A549 (cell line): ENCODE data around the gene RBL1. TPM values are rescaled to one million over a fixed set of nuclear protein-coding genes. Genes with fewer than 3 reads are reported as not detected.

Experiments used
- ATAC-seq, 2 experiments: fragments of 200-7000 bp in 1 of 2; fragments of >200 bp in 1 of 2; cut with Nextera tagmentation in 1 of 2; cut with Tn5 transposase in 1 of 2; 3 replicates each; pipeline versions ENCODE4 v1.8.0 to v1.9.1; 2018 to 2020; ENCODE audit warnings: mild to moderate bottlenecking in 1 of 2, moderate library complexity in 1 of 2
- CTCF ChIA-PET: fragments of 300-600 bp; sonication (Branson Sonifier 250); formaldehyde crosslinking; extraction: SDS; loops from one replicate; lab custom pipeline; 2021; ENCODE audit warnings: antibody characterized with exemption, inconsistent platforms; lab: Yijun Ruan, JAX
- POLR2A ChIA-PET: fragments of 350-600 bp; formaldehyde crosslinking; extraction: SDS; loops from one replicate; lab custom pipeline; 2021; ENCODE audit warnings: antibody characterized with exemption, inconsistent platforms; lab: Yijun Ruan, JAX
- DNase-seq, 2 experiments: peaks; one replicate each; pipeline versions ENCODE4 v3.0.0 to v3.0.0-alpha.2; 2011 to 2016; ENCODE audit warnings: low read depth in 1 of 2, low spot score in 1 of 2
- FAIRE-seq: peaks from 2 replicates; lab custom pipeline; 2011; peaks lifted over from hg19 to GRCh38; lab: Jason Lieb, UNC
- H3K27ac ChIP-seq, 2 experiments: fragments of >200 bp; sonication (Bioruptor Twin); formaldehyde crosslinking; 3 replicates each; pipeline ENCODE4 v1.5.1; 2016 to 2017
- H3K4me1 ChIP-seq: fragments of >200 bp; sonication (Bioruptor Twin); formaldehyde crosslinking; 3 replicates; pipeline ENCODE4 v1.6.1; 2016
- H3K4me2 ChIP-seq: fragments of >200 bp; sonication (Bioruptor Twin); formaldehyde crosslinking; 3 replicates; pipeline ENCODE4 v1.6.1; 2016
- H3K4me3 ChIP-seq: fragments of >200 bp; sonication (Bioruptor Twin); formaldehyde crosslinking; 3 replicates; pipeline ENCODE4 v1.5.1; 2016
- H3K9me3 ChIP-seq: fragments of >200 bp; sonication (Bioruptor Twin); formaldehyde crosslinking; 3 replicates; pipeline ENCODE4 v1.6.1; 2016
- CBX2 ChIP-seq: fragments of 200-600 bp; sonication (generic); IDR thresholded peaks from 2 replicates; pipeline ENCODE4 v1.6.1; 2016; ENCODE audit warnings: low read depth, mild to moderate bottlenecking, borderline replicate concordance
- CBX8 ChIP-seq: fragments of 200-600 bp; sonication (generic); IDR thresholded peaks from 2 replicates; pipeline ENCODE4 v1.6.1; 2016
- EHF ChIP-seq: fragments of 250-450 bp; sonication (Bioruptor Pico); IDR thresholded peaks from 2 replicates; pipeline ENCODE4 v1.5.0; 2020; ENCODE audit warnings: mild to moderate bottlenecking
- EP300 ChIP-seq, 2 experiments: fragments of >200 bp; sonication (Bioruptor Twin); formaldehyde crosslinking; IDR thresholded peaks; 2 replicates in 1 of 2; 3 replicates in 1 of 2; pipeline ENCODE4 v1.6.1; 2016 to 2017
- ESRRA ChIP-seq: fragments of 150-350 bp; IDR thresholded peaks from 2 replicates; pipeline ENCODE4 v1.6.1; 2014; ENCODE audit warnings: mild to moderate bottlenecking, low read length, borderline replicate concordance
- FOSB ChIP-seq: fragments of 250-450 bp; sonication (Bioruptor Pico); IDR thresholded peaks from 2 replicates; pipeline ENCODE4 v1.5.0; 2020; ENCODE audit warnings: mild to moderate bottlenecking, moderate library complexity
- FOSL2 ChIP-seq, 2 experiments: fragments of 450-650 bp in 1 of 2; fragments of >200 bp in 1 of 2; sonication (Bioruptor Twin) in 1 of 2; formaldehyde crosslinking; IDR thresholded peaks; 2 replicates each; pipeline versions ENCODE4 v1.5.0 to v1.6.1; 2016 to 2020; ENCODE audit warnings: mild to moderate bottlenecking in 1 of 2, moderate library complexity in 1 of 2
- KDM5A ChIP-seq: fragments of 200-600 bp; sonication (generic); IDR thresholded peaks from 2 replicates; pipeline ENCODE4 v1.6.1; 2016; ENCODE audit warnings: antibody characterized with exemption, mild to moderate bottlenecking
- MAFK ChIP-seq: fragments of 450-650 bp; IDR thresholded peaks from 2 replicates; pipeline ENCODE4 v1.6.1; 2014; ENCODE audit not compliant: partially characterized antibody
- NPAS2 ChIP-seq: fragments of 250-450 bp; sonication (Bioruptor Pico); IDR thresholded peaks from 2 replicates; pipeline ENCODE4 v1.8.0; 2022; ENCODE audit warnings: mild to moderate bottlenecking, moderate library complexity, borderline replicate concordance
- PHF8 ChIP-seq: fragments of 200-600 bp; sonication (generic); IDR thresholded peaks from 2 replicates; pipeline ENCODE4 v1.6.1; 2016; ENCODE audit warnings: low read depth, mild to moderate bottlenecking, antibody characterized with exemption, moderate library complexity, borderline replicate concordance
- POLR2A ChIP-seq: IDR thresholded peaks from 2 replicates; pipeline ENCODE4 v1.6.1; 2012; ENCODE audit warnings: mild to moderate bottlenecking, low read length
- RCOR1 ChIP-seq: fragments of 150-350 bp; IDR thresholded peaks from 2 replicates; pipeline ENCODE4 v1.6.1; 2014; ENCODE audit warnings: antibody characterized with exemption, low read length, low read depth
- RFX5 ChIP-seq: fragments of 450-650 bp; IDR thresholded peaks from 2 replicates; pipeline ENCODE4 v1.7.1; 2014; ENCODE audit warnings: antibody characterized with exemption, mild to moderate bottlenecking, moderate library complexity
- TFCP2L1 ChIP-seq: fragments of 250-450 bp; sonication (Bioruptor Pico); IDR thresholded peaks from 2 replicates; pipeline ENCODE4 v1.5.0; 2021; ENCODE audit warnings: mild to moderate bottlenecking
- ZNF302 ChIP-seq: fragments of 250-450 bp; sonication (Bioruptor Pico); IDR thresholded peaks from 2 replicates; pipeline ENCODE4 v1.9.0; 2021; ENCODE audit warnings: inconsistent platforms, mild to moderate bottlenecking, moderate library complexity
- ZSCAN20 ChIP-seq: fragments of 250-450 bp; sonication (Bioruptor Pico); IDR thresholded peaks from 2 replicates; pipeline ENCODE4 v1.8.0; 2022; ENCODE audit warnings: mild to moderate bottlenecking, moderate library complexity
- WGBS: methylation state at CpG from one replicate; pipeline ENCODE4 v1.1.6; 2017; ENCODE audit errors: missing lambda C conversion rate; 5-methylcytosine and 5-hydroxymethylcytosine counted together
- polyA plus RNA-seq, 4 experiments: library from polyadenylated mRNA; depleted of rRNA in 3 of 4; stranded (reverse); fragments of >200 nt; fragmentation: RNase III in 1 of 4; extraction: RNeasy Plus Mini Kit Qiagen cat#74134 plus additional on column Dnase treatment in 1 of 4; gene quantifications; 2 replicates in 3 of 4; 3 replicates in 1 of 4; pipeline ENCODE4 v1.2.3, GENCODE V29; 2011 to 2017
- small RNA-seq, 6 experiments: library from RNA; depleted of rRNA; stranded (forward); fragments of <200 nt; gene quantifications; one replicate each; pipeline ENCODE3, GENCODE V24; 2012
- TF ChIP-seq, protein P1 (sequence below): IDR thresholded peaks from 2 replicates; pipeline ENCODE4 v1.6.1; 2012
- TF ChIP-seq, protein P2 (sequence below): fragments of 250-450 bp; sonication (Bioruptor Pico); IDR thresholded peaks from 2 replicates; pipeline ENCODE4 v1.5.0; 2021; ENCODE audit warnings: mild to moderate bottlenecking, moderate library complexity, borderline replicate concordance
- TF ChIP-seq, protein P3 (sequence below): fragments of >200 bp; sonication (Bioruptor Twin); formaldehyde crosslinking; IDR thresholded peaks from 3 replicates; pipeline ENCODE4 v1.6.1; 2016

Gene RBL1
- polyA plus RNA-seq, 2 of the 4 experiments (the other 2 are of a cell fraction), result 10.2 to 17.1 TPM

- CTCF ChIA-PET, result no interaction called here
- TF ChIP-seq CBX8 (no peak), NPAS2 (CRISPR knock-in tag) (no peak), FOSL2 (IDR thresholded peaks at IDR 0.05) (no peak), FOSL2 (CRISPR knock-in tag; IDR thresholded peaks at IDR 0.05) (no peak), ESRRA (no peak), PHF8 (no peak), TFCP2L1 (CRISPR knock-in tag) (no peak), RCOR1 (no peak), MAFK (no peak), RFX5 (no peak), CBX2 (no peak), ZNF302 (no peak), ZSCAN20 (CRISPR knock-in tag) (no peak), POLR2A (no peak), EP300 (IDR thresholded peaks at IDR 0.05) (no peak), KDM5A (no peak), EHF (CRISPR knock-in tag) (no peak), FOSB (CRISPR knock-in tag) (no peak)
- TF ChIP-seq, protein P1, sequence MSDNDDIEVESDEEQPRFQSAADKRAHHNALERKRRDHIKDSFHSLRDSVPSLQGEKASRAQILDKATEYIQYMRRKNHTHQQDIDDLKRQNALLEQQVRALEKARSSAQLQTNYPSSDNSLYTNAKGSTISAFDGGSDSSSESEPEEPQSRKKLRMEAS, result no peak
- TF ChIP-seq, protein P2, sequence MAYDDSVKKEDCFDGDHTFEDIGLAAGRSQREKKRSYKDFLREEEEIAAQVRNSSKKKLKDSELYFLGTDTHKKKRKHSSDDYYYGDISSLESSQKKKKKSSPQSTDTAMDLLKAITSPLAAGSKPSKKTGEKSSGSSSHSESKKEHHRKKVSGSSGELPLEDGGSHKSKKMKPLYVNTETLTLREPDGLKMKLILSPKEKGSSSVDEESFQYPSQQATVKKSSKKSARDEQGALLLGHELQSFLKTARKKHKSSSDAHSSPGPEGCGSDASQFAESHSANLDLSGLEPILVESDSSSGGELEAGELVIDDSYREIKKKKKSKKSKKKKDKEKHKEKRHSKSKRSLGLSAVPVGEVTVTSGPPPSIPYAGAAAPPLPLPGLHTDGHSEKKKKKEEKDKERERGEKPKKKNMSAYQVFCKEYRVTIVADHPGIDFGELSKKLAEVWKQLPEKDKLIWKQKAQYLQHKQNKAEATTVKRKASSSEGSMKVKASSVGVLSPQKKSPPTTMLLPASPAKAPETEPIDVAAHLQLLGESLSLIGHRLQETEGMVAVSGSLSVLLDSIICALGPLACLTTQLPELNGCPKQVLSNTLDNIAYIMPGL (CRISPR knock-in tag), result no peak
- TF ChIP-seq, protein P3, sequence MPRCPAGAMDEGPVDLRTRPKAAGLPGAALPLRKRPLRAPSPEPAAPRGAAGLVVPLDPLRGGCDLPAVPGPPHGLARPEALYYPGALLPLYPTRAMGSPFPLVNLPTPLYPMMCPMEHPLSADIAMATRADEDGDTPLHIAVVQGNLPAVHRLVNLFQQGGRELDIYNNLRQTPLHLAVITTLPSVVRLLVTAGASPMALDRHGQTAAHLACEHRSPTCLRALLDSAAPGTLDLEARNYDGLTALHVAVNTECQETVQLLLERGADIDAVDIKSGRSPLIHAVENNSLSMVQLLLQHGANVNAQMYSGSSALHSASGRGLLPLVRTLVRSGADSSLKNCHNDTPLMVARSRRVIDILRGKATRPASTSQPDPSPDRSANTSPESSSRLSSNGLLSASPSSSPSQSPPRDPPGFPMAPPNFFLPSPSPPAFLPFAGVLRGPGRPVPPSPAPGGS, result no peak
- peaks cover 16% of the 10 kb centered on the region for H3K4me1 ChIP-seq
- H3K4me3 ChIP-seq, result peak overlapping the region; percentile 92
- H3K4me2 ChIP-seq, result peak overlapping the region; percentile 99
- ATAC-seq (peak; percentile 45 to 52), DNase-seq (peak; percentile 16 to 38), FAIRE-seq (no peak)
- 19% methylated on average over 22 of the region's 24 CpGs for WGBS
- POLR2A ChIA-PET, result no interaction called here
- H3K27ac ChIP-seq, result peak overlapping the region; percentile 74 to 87
- H3K9me3 ChIP-seq, result no peaks in the 10 kb centered on the region
Observed at GRCh38 chr20:36950414-36951197, 145.2 kb downstream of the RBL1 start.

Small RNA genes within 50 kb of the gene (small RNA-seq; reads per million reads assigned to genes)
- 0 to 3.9 (median 0) reads per million in 6 experiments for gene RPS3AP3

Other genes starting within 250 kb of the RBL1 start
- 0.09 and 0.17 TPM in 2 replicates for gene TLDC2, start 219.9 kb downstream of the RBL1 start, polyA plus RNA-seq (2011; rRNA removed)
- gene TLDC2, start 219.9 kb downstream of the RBL1 start, polyA plus RNA-seq (2017; fragmentation: RNase III; extraction: RNeasy Plus Mini Kit Qiagen cat#74134 plus additional on column Dnase treatment), result 0.04 TPM in 1 of 3 replicates, not detected in the others
- 9.8 and 10.0 TPM in 2 replicates for gene SAMHD1, start 144.3 kb downstream of the RBL1 start, polyA plus RNA-seq (2011; rRNA removed)
- 11.1 to 13.0 TPM (median 11.7 TPM) in 3 replicates for gene SAMHD1, start 144.3 kb downstream of the RBL1 start, polyA plus RNA-seq (2017; fragmentation: RNase III; extraction: RNeasy Plus Mini Kit Qiagen cat#74134 plus additional on column Dnase treatment)
- 391 and 485 TPM in 2 replicates for gene RPN2, start 83.3 kb upstream of the RBL1 start, polyA plus RNA-seq (2011; rRNA removed)
- gene RPN2, start 83.3 kb upstream of the RBL1 start, polyA plus RNA-seq (2017; fragmentation: RNase III; extraction: RNeasy Plus Mini Kit Qiagen cat#74134 plus additional on column Dnase treatment), result 282 to 292 TPM (median 288 TPM) in 3 replicates
- gene MROH8, start 83.6 kb upstream of the RBL1 start, polyA plus RNA-seq (2011; rRNA removed), result 3.3 and 3.9 TPM in 2 replicates
- 1.3 to 1.8 TPM (median 1.4 TPM) in 3 replicates for gene MROH8, start 83.6 kb upstream of the RBL1 start, polyA plus RNA-seq (2017; fragmentation: RNase III; extraction: RNeasy Plus Mini Kit Qiagen cat#74134 plus additional on column Dnase treatment)
- gene GHRH, start 165.8 kb upstream of the RBL1 start, polyA plus RNA-seq (2011; rRNA removed), result not detected in 2 replicates
- gene GHRH, start 165.8 kb upstream of the RBL1 start, polyA plus RNA-seq (2017; fragmentation: RNase III; extraction: RNeasy Plus Mini Kit Qiagen cat#74134 plus additional on column Dnase treatment), result not detected in 3 replicates
- 104 and 131 TPM in 2 replicates for gene MANBAL, start 193.7 kb upstream of the RBL1 start, polyA plus RNA-seq (2011; rRNA removed)
- 95.3 to 102 TPM (median 95.9 TPM) in 3 replicates for gene MANBAL, start 193.7 kb upstream of the RBL1 start, polyA plus RNA-seq (2017; fragmentation: RNase III; extraction: RNeasy Plus Mini Kit Qiagen cat#74134 plus additional on column Dnase treatment)